Measurements from ENCODE around the gene NPLOC4. TPM values are rescaled to one million over a fixed set of nuclear protein-coding genes. Genes with fewer than 3 reads are reported as not detected.

NPLOC4 gene
- total RNA-seq, 4 donors from 2014 or later, result 14.6 to 86.3 (median 30.9) TPM

GRCh38 chr17:81644496-81644895, 7.6 kb upstream of the NPLOC4 start:
- H3K9me3 ChIP-seq, result peaks cover 0 to 8% of the 10 kb centered on the region in 2 donors
- no peak for DNase-seq
- TF ChIP-seq CTCF (IDR thresholded peaks at IDR 0.05), result no peak
- no peak for TF ChIP-seq POLR2A (IDR thresholded peaks at IDR 0.05)

GRCh38 chr17:81641825-81642489, 5.0 kb upstream of the NPLOC4 start:
- Histone ChIP-seq H3K4me3 (no peak overlapping the region), H3K36me3 (no peaks in the 10 kb centered on the region), H3K27me3 (no peaks in the 10 kb centered on the region), H3K27ac (no peak overlapping the region), H3K9me3 (no peaks in the 10 kb centered on the region), H3K4me1 (no peaks in the 10 kb centered on the region)
- intact Hi-C loops (cut with DNase I; ENCODE audit: low total_unique reads), result no loop called here
- no peak for TF ChIP-seq CTCF (IDR thresholded peaks at IDR 0.05)
- DNase-seq, result no peak

More at GRCh38 chr17:81644496-81644895, 7.6 kb upstream of the NPLOC4 start:
- Histone ChIP-seq H3K4me1 (no peaks in the 10 kb centered on the region), H3K27ac (no peak overlapping the region), H3K4me3 (no peak overlapping the region), H3K36me3 (no peaks in the 10 kb centered on the region), H3K27me3 (peaks cover 0 to 10% of the 10 kb centered on the region in 2 donors)
- intact Hi-C loops (cut with DNase I; ENCODE audit: low total_unique reads), result no loop called here

- Histone ChIP-seq H3K27me3 (no peaks in the 10 kb centered on the region), H3K27ac (no peak overlapping the region), H3K4me3 (no peak overlapping the region), H3K9me3 (no peaks in the 10 kb centered on the region), H3K36me3 (no peaks in the 10 kb centered on the region), H3K4me1 (peaks cover 0 to 5% of the 10 kb centered on the region in 2 donors)
- no peak for DNase-seq
- TF ChIP-seq POLR2A (IDR thresholded peaks at IDR 0.05), result no peak
- no peak for TF ChIP-seq CTCF (IDR thresholded peaks at IDR 0.05)
- intact Hi-C loops (cut with DNase I; ENCODE audit: low total_unique reads), result no loop called here
These were observed 3.1 kb upstream of the NPLOC4 start for GRCh38 chr17:81640011-81640410.

- Histone ChIP-seq H3K4me3 (no peak overlapping the region), H3K36me3 (no peaks in the 10 kb centered on the region), H3K4me1 (peaks cover 0 to 11% of the 10 kb centered on the region in 2 donors), H3K9me3 (no peaks in the 10 kb centered on the region), H3K27me3 (no peaks in the 10 kb centered on the region), H3K27ac (no peak overlapping the region)
- DNase-seq, result no peak
- intact Hi-C loops (cut with DNase I; ENCODE audit: low total_unique reads), result no loop called here
- TF ChIP-seq CTCF (IDR thresholded peaks at IDR 0.05), result no peak
- TF ChIP-seq POLR2A (IDR thresholded peaks at IDR 0.05), result no peak
These were observed 1.8 kb upstream of the NPLOC4 start for GRCh38 chr17:81638683-81639082.

GRCh38 chr17:81635973-81636504, 873 bp downstream of the NPLOC4 start:
- H3K4me3 ChIP-seq, result peak overlapping the region; percentile 77 to 95
- peaks cover 0 to 13% of the 10 kb centered on the region in 2 donors for H3K4me1 ChIP-seq
- no peaks in the 10 kb centered on the region for H3K9me3 ChIP-seq
- H3K36me3 ChIP-seq, result no peaks in the 10 kb centered on the region
- no peak for TF ChIP-seq CTCF (IDR thresholded peaks at IDR 0.05)
- no peak for TF ChIP-seq POLR2A (IDR thresholded peaks at IDR 0.05)
- no peak for DNase-seq
- H3K27ac ChIP-seq, result peak overlapping the region; percentile 81
- intact Hi-C loops (cut with DNase I; ENCODE audit: low total_unique reads), result no loop called here
- no peaks in the 10 kb centered on the region for H3K27me3 ChIP-seq

All from uterus (tissue), 4 donors.